Lung (tissue), 12 donors: ENCODE measurements around the gene TWIST2. TPM values are rescaled to one million over a fixed set of nuclear protein-coding genes. Genes with fewer than 3 reads are reported as not detected.

Source experiments
- ATAC-seq: fragments of 200-7000 bp; cut with Tn5 transposase; one replicate; pipeline ENCODE4 v1.9.1; 2020; ENCODE audit warnings: moderate number of reproducible peaks; ENCODE audit not compliant: insufficient read depth, low FRiP score
- DNase-seq, 3 donors: peaks; one replicate each; pipeline ENCODE4 v3.0.0-alpha.2; 2013 to 2017
- H3K27ac ChIP-seq, 2 donors: one replicate each; pipeline ENCODE4 v1.5.1; 2013; ENCODE audit warnings: mild to moderate bottlenecking in 2 of 2, moderate library complexity in 2 of 2, control low read depth in 1 of 2, inconsistent platforms in 1 of 2, low read depth in 1 of 2, low read length in 1 of 2
- H3K27me3 ChIP-seq, 3 donors: one replicate each; pipeline ENCODE4 v1.5.1; 2013; ENCODE audit warnings: low read length in 2 of 3; ENCODE audit not compliant: control insufficient read depth in 3 of 3, insufficient read depth in 3 of 3
- H3K36me3 ChIP-seq, 4 donors: one replicate each; pipeline ENCODE4 v1.5.1; 2013; ENCODE audit warnings: low read length in 4 of 4, mild to moderate bottlenecking in 1 of 4, moderate library complexity in 1 of 4; ENCODE audit not compliant: control insufficient read depth in 4 of 4, insufficient read depth in 4 of 4
- H3K4me1 ChIP-seq, 5 donors: one replicate each; pipeline ENCODE4 v1.5.1; 2013; ENCODE audit warnings: low read length in 5 of 5, mild to moderate bottlenecking in 2 of 5, moderate library complexity in 1 of 5; ENCODE audit not compliant: control insufficient read depth in 5 of 5, insufficient read depth in 5 of 5
- H3K4me3 ChIP-seq: one replicate; pipeline ENCODE4 v1.5.1; 2013; ENCODE audit warnings: mild to moderate bottlenecking, control low read depth, moderate library complexity
- H3K9ac ChIP-seq, 2 donors: one replicate each; pipeline ENCODE4 v1.5.1; 2013; ENCODE audit warnings: low read length in 2 of 2, control low read depth in 1 of 2; ENCODE audit not compliant: insufficient read depth in 1 of 2
- H3K9me3 ChIP-seq, 4 donors: one replicate each; pipeline ENCODE4 v1.5.1; 2013; ENCODE audit warnings: low read length in 3 of 4, mild to moderate bottlenecking in 1 of 4, moderate library complexity in 1 of 4; ENCODE audit not compliant: control insufficient read depth in 4 of 4, insufficient read depth in 3 of 4
- CTCF ChIP-seq: IDR thresholded peaks from 2 replicates; pipeline ENCODE4 v1.5.1; 2012; ENCODE audit warnings: mild to moderate bottlenecking; ENCODE audit errors: control extremely low read depth, extremely low read depth
- WGBS, 2 donors: extraction: QIAGEN DNeasy Blood & Tissue Kit; methylation state at CpG; one replicate each; pipeline ENCODE4 v1.1.7; 2013; 5-methylcytosine and 5-hydroxymethylcytosine counted together
- polyA plus RNA-seq, 2 donors: library from polyadenylated mRNA; stranded (reverse); fragments of 200-250 nt; gene quantifications; one replicate each; pipeline ENCODE4 v1.2.1, GENCODE V29; 2013
- total RNA-seq, 2 donors: library from RNA; depleted of rRNA in 1 of 2; stranded (reverse); fragments of >200 nt in 1 of 2; gene quantifications; one replicate each; pipeline ENCODE4 v1.2.1, GENCODE V29; 2014 to 2021
- donor health status: control.
- donor health status: control.
- donor health status: Bipolar disorder and iron deficiency.
- donor health status: healthy.
- donor health status: DM: yes; HTN: yes; CAD: no.

Gene TWIST2
- total and polyA plus RNA-seq, 4 donors, result 10.1 to 14.8 (median 11.7) TPM

GRCh38 chr2:238892204-238892500 lies 44.3 kb downstream of the TWIST2 start:
- Histone ChIP-seq H3K27ac (no peak overlapping the region), H3K4me1 (peaks cover 0 to 13% (median 3%) of the 10 kb centered on the region in 5 donors)
- ATAC-seq, result no peak

GRCh38 chr2:238892796-238893195 lies 44.9 kb downstream of the TWIST2 start:
- Histone ChIP-seq H3K4me1 (peaks cover 0 to 16% (median 3%) of the 10 kb centered on the region in 5 donors), H3K4me3 (no peak overlapping the region), H3K27me3 (peaks cover 0 to 5% (median 0%) of the 10 kb centered on the region in 3 donors), H3K9me3 (peaks cover 0 to under 1% (median 0%) of the 10 kb centered on the region in 4 donors), H3K27ac (no peak overlapping the region), H3K9ac (no peak overlapping the region), H3K36me3 (no peaks in the 10 kb centered on the region)
- DNase-seq (no peak), ATAC-seq (no peak)
- 79 to 82% methylated on average over 2 of the region's 2 CpGs for WGBS, 2 donors
- no peak for TF ChIP-seq CTCF

More at GRCh38 chr2:238892204-238892500, 44.3 kb downstream of the TWIST2 start:
- Histone ChIP-seq H3K36me3 (no peaks in the 10 kb centered on the region), H3K27me3 (peaks cover 0 to 5% (median 0%) of the 10 kb centered on the region in 3 donors), H3K9ac (no peak overlapping the region), H3K4me3 (no peak overlapping the region), H3K9me3 (peaks cover 0 to 3% (median 0%) of the 10 kb centered on the region in 4 donors)
- no peak for DNase-seq
- no peak for TF ChIP-seq CTCF
- 94 to 95% methylated on average over 14 of the region's 14 CpGs for WGBS, 2 donors

GRCh38 chr2:238893349-238894000 lies 45.6 kb downstream of the TWIST2 start:
- Histone ChIP-seq H3K9me3 (no peaks in the 10 kb centered on the region), H3K27me3 (peaks cover 0 to 5% (median 0%) of the 10 kb centered on the region in 3 donors), H3K4me3 (no peak overlapping the region), H3K9ac (no peak overlapping the region), H3K4me1 (peaks cover 0 to 19% (median 3%) of the 10 kb centered on the region in 5 donors), H3K27ac (no peak overlapping the region), H3K36me3 (no peaks in the 10 kb centered on the region)
- DNase-seq (no peak), ATAC-seq (no peak)
- no peak for TF ChIP-seq CTCF
- 89 to 90% methylated on average over 30 of the region's 30 CpGs for WGBS, 2 donors
